Astrocyte (in vitro differentiated cells and primary cell): ENCODE data around the gene SLC16A3.

ENCODE experiments used
- EZH2 ChIP-seq: IDR thresholded peaks from 2 replicates; pipeline ENCODE4 v1.6.1; 2012; ENCODE audit warnings: mild to moderate bottlenecking, low read length, inconsistent platforms; ENCODE audit not compliant: insufficient read depth
- TF ChIP-seq, protein P1 (sequence below): IDR thresholded peaks from 2 replicates; pipeline ENCODE4 v1.5.1; 2011; ENCODE audit warnings: low read depth, mild to moderate bottlenecking, inconsistent platforms, low read length, moderate library complexity; ENCODE audit not compliant: insufficient read depth

DNA sequence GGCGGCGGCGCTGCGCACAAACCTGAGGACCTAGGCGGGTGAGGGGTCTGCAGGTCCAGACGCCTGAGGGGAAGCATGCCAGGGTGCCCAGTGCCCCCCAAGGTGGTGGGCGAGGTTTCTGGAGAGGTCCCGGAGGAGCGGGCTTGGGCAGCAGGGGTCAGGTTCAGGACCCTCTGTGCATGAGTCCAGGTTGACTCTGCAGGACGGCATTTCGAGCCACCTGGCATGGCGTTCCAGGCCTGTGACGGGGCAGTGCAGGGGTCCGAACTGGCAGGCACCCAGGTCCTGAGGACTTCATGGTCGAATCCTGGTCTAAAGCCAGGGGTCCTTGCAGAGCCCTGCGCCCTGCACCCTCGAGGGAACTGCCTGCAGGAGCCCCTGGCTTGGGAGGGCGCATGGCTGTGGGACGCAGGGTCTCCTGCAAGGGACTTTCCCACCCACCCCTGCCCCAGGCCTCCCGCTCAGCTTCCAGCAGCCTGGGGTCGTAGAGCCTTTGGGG lies 3.5 kb downstream of the SLC16A3 start:
- TF ChIP-seq, protein P1, sequence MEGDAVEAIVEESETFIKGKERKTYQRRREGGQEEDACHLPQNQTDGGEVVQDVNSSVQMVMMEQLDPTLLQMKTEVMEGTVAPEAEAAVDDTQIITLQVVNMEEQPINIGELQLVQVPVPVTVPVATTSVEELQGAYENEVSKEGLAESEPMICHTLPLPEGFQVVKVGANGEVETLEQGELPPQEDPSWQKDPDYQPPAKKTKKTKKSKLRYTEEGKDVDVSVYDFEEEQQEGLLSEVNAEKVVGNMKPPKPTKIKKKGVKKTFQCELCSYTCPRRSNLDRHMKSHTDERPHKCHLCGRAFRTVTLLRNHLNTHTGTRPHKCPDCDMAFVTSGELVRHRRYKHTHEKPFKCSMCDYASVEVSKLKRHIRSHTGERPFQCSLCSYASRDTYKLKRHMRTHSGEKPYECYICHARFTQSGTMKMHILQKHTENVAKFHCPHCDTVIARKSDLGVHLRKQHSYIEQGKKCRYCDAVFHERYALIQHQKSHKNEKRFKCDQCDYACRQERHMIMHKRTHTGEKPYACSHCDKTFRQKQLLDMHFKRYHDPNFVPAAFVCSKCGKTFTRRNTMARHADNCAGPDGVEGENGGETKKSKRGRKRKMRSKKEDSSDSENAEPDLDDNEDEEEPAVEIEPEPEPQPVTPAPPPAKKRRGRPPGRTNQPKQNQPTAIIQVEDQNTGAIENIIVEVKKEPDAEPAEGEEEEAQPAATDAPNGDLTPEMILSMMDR: no peak
- no peak for TF ChIP-seq EZH2
